G401 (cell line): Measurements from ENCODE around the gene KIF24. TPM values are rescaled to one million over a fixed set of nuclear protein-coding genes. Genes with fewer than 3 reads are reported as not detected.
A peak's percentile ranks its signal among the peaks of the same experiment; 100 is the strongest.
"Not testable (repeated sequence)": the region's sequence is repeated elsewhere in the genome, so short reads cannot be mapped to it uniquely, and the experiment has no call there.

Source experiments
- DNase-seq: peaks from one replicate; pipeline ENCODE4 v3.0.0-alpha.2; 2015; ENCODE audit warnings: low spot score
- in situ Hi-C: cut with HindIII; loops from 2 replicates; pipeline ENCODE4 v1.10.0; 2016; ENCODE audit warnings: low sequenced_read_pairs, mixed read lengths
- total RNA-seq: library from RNA; depleted of rRNA; stranded (reverse); fragments of >200 nt; shearing (Covaris generic); gene quantifications from 2 replicates; pipeline ENCODE4 v1.2.3, GENCODE V29; 2014

KIF24 gene
- total RNA-seq, 1 experiment from 2014 or later: 6.2 TPM

- in situ Hi-C loops, DNase-seq: not testable (repeated sequence)
Measured at GRCh38 chr9:34367751-34368410, 38.8 kb upstream of the KIF24 start.

GRCh38 chr9:34366365-34366764, 37.3 kb upstream of the KIF24 start:
- DNase-seq: no peak
- in situ Hi-C loops: no loop called here

- in situ Hi-C loops: no loop called here
- DNase-seq: no peak
Measured at GRCh38 chr9:34365282-34365681, 36.2 kb upstream of the KIF24 start.

DNA sequence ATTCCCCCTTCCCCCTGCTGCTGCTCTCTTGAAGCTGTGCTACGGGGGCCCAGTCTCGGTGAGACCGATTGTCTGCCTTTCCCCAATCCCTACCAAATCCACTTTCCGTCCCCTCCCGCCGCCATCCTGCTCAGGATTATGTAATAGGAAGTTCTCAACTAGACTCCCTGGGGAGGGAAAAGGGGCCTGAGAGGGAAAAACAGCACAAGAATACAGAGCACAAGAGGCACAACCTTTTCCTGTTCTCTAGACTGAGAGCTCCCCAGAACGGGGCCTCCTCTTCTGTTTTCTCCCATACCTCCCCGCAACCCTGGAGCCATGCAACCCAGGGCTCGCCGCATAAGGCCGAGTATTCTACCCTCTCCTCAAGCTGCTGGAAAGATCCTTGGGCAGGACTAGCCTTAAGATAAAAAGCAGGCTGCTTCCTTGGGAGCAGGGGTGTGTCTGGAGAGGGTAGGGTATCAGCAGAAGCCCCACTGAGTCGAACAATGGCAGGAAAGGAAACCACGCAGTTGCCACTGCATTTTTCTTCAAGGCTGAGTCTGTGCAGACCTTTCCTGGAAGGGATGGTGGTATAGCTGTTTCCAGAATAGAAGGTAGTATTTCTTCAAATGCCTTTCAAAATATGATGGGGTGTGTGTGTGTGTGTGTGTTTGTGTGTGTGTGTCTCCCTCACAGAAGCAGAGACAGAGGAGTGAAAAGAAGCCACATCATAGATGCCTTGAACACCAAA, 34.7 kb upstream of the KIF24 start:
- in situ Hi-C loops: no loop called here
- no peak for DNase-seq

- in situ Hi-C loops: no loop called here
- no peak for DNase-seq
Measured at GRCh38 chr9:34362614-34363214, 33.6 kb upstream of the KIF24 start.

DNA sequence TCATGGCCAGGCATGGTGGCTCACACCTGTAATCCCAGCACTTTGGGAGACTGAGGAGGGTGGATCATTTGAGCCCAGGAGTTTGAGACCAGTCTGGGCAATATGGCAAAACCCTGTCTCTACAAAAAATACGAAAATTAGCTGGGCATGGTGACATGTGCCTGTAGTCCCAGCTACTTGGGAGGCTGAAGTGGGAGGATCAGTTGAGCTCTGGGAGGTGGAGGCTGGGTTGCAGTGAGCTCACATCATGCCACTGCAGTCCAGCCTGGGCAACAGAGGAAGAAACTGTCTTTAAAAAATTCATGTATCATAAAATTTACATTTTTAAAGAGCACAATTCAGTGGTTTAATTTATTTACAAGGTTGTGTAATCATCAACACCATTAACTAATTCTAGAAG, 23.9 kb upstream of the KIF24 start:
- in situ Hi-C loops, DNase-seq: not testable (repeated sequence)

DNA sequence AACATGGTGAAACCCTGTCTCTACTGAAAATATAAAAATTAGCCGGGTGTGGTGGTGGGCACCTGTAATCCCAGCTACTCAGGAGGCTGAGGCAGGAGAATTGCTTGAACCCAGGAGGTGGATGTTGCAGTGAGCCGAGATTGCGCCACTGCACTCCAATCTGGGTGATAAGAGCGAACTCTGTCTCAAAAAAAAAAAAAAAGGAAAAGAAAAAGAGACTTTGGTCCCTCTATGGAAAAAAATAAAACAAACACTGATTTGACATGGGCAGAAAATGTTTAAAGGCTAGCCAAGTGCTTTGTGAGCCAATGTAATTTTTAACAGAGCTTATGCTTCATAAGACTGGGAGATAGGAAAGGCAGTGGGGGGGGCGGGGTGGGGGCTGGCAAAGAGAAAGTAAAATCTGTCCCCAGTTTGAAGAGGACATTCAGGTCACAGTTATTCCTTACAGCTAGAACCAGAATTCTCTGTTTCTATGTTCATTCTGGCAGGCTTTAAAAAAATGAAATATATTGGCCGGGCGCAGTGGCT, 23.1 kb upstream of the KIF24 start:
- in situ Hi-C loops, DNase-seq: not testable (repeated sequence)

DNA sequence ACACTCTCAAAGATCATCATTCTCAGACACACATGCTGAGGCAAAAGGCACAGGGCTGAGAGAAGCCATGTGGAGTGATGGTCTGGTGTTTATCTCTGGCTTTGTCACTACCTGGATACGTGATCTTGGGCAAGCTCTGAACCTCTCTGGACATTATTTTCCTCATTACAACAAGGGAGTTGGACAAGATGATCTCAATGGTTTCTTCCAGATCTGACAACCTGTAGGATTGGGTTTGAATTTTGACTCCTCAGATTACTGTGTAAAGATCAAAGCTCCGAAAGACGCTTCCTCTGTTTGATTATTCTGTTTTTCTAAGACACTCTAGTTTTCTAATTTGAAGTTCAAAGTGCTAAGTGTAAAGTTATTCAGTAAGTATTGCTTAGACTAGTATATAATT, 20.3 kb upstream of the KIF24 start:
- no peak for DNase-seq

GRCh38 chr9:34347800-34348158, 18.7 kb upstream of the KIF24 start:
- DNase-seq: no peak
- in situ Hi-C loops: no loop called here

More for the DNA sequence above, 20.3 kb upstream of the KIF24 start:
- in situ Hi-C loops: no loop called here

DNA sequence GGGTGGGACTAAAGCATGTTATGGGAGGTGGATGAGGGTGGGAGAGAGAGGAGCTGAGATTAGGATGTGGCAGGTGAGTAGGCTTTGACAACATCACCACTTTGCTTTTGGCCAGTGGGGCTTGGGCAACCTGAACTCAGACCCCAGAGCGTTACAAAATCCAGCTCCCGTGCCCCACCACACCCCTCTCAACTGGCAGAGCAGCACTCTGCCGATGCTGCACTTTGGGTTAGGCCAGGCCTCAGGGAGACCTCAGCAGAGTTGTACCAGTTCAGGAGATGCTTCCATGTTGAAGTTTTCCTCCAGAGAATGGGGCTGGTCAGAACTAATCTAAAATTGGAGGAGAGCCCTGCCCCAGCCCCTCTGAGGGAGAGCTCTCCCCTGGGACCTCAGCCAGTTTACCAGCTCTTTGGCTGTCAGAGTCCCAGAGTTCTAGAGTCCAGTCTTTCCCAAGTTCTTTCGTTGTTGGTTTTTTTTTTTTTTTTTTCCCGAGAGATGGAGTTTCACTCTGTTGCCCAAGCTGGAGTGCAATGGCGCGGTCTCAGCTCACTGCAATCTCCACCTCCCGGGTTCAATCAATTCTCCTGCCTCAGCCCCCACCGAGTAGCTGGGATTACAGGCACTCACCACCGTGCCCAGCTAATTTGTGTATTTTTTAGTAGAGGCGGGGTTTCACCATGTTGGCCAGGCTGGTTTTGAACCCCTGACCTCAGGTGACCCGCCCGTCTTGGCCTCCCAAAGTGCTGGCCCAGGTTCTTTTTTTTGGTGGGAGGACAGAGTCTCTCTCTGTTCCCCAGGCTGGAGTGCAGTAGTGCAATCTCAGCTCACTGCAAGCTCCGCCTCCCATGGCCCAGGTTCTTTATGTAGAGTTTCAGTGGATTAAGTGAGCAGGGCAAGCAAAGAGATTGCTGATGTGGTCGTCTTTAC, 18.1 kb upstream of the KIF24 start:
- in situ Hi-C loops: no loop called here
- no peak for DNase-seq

DNA sequence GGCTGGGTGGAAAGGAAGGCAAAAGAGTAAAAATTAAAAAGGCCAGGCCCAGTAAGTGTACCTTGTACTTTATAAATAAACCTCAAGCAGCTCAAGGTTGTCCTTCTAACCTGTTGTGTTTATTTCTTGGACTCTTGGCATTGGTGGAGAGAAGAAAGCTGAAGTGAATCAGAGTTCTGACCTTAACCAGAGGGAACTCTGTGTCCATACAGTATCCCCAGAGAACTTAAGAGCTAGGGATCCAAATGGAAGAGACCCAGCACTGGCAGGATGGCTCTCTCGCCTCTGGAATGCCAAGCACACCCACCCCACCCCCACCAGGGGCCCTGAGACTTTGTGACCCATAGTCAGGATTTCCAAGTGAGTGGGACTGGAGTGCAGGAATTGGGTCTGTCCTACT, 14.5 kb upstream of the KIF24 start:
- no peak for DNase-seq
- in situ Hi-C loops: no loop called here

- in situ Hi-C loops: no loop called here
Measured at GRCh38 chr9:34343090-34343489, 14.0 kb upstream of the KIF24 start.

DNA sequence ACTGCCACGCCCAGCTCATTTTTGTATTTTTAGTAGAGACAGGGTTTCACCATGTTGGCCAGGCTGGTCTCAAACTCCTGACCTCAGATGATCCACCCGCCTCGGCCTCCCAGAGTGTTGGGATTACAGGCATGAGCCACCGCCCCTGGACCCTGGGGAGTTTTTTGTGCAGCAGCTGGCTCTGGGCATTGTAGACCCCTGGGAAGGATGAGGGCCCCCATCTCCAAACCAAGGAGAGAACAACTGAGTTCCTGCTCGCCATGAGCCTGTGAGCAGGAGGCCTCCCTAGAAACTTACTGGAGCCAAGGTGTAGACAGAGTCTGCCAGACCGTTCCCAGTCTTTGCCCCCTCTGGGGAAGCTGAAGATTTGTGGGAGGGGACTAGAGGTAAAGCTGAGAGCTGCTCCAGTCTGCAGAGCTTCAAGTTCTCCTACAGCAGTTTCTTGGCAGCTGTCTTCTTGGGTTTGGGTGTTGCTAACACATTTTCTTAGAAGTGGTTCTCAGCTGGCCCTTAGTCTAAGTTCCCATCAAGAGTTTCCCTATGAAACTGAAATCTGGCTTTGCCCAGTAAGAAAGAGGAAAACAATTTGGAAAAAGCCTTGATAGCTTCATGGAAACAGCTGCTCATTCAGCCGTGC, 12.7 kb upstream of the KIF24 start:
- in situ Hi-C loops: no loop called here
- DNase-seq: no peak

More at GRCh38 chr9:34343090-34343489, 14.0 kb upstream of the KIF24 start:
- peak; percentile 78 for DNase-seq

DNA sequence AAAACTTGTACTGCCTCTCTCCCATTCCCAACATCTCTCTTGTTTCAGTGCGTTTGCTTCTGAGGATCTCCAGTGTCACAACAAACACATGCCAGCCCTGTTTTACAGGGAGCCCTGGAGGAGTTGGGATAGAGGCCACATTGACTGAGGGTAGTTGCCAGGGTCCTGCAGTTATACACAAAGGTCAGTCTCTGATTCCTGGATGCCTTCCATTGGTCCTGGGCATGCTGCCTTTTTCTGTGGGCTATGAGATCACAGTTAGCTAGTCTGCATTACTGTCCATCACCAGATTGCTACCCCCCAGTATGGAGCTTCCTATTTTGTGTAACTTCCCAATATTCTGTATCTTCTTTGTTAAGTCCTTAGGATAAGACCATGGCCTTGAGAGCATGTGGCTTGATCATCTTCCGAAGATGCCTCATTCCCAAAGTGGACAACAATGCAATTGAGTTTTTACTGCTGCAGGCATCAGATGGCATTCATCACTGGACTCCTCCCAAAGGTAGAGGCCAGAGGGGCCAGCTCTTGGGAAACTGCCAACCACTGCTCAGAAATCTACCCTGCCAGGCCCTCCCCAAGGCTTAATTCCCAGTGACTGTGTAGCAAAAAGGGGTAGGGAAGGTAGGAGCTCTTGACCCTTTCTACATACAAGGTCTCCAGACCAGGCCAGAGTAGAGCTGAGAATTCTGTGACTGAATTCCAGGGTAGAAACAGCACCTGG, 9.8 kb upstream of the KIF24 start:
- in situ Hi-C loops: no loop called here
- peak; percentile 90 for DNase-seq

DNA sequence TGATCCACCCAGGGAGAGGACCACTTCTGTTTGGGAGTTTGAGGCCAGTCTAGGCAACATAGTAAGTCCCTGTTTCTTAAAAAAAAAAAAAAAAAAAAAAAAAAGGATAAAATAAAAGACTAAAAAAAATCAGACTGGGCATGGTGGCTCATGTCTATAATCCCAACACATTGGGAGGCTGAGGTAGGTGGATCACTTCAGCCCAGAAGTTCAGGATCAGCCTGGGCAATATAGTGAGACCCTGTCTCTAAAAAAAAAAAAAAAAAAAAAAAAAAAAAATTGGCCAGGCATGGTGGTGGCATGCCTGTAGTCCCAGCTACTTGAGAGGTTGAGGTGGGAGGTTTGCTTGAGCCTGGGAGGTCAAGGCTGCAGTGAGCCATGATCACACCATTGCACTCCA, 9.0 kb upstream of the KIF24 start:
- DNase-seq, in situ Hi-C loops: not testable (repeated sequence)

- no peak for DNase-seq
- in situ Hi-C loops: no loop called here
Measured at GRCh38 chr9:34337403-34337802, 8.3 kb upstream of the KIF24 start.

DNA sequence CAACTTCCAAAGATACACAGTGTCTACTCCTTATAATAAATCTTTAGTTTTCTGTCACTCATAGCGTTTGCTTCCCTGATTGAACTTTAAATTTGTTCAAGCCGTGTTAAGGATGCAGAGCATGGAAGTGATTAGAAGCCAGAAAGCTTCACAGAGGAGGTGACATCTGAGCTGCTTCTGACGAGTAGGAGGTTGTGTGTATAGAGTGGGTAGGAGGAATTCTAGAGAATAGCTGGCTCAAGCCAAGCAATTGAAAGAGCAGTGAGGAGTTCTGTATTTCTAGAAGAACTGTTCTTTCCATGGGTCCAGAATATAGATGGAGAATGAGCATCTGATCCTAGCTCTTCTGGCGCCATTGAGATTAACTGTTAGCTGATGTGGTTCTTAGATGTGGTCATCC, 6.3 kb upstream of the KIF24 start:
- no peak for DNase-seq
- in situ Hi-C loops: no loop called here

GRCh38 chr9:34334916-34335315, 5.8 kb upstream of the KIF24 start:
- DNase-seq: no peak
- in situ Hi-C loops: no loop called here
